AG08395 (cell line): ENCODE measurements around the gene LRRK2.
"Not testable (repeated sequence)": the region's sequence is repeated elsewhere in the genome, so short reads cannot be mapped to it uniquely, and the experiment has no call there.

Experiments
- DNase-seq: peaks from one replicate; pipeline ENCODE4 v3.0.0; 2012; ENCODE audit warnings: mixed read lengths, low spot score

The LRRK2 gene

GRCh38 chr12:40224439-40225291 lies at the start of gene LRRK2:
LRRK2 (plus strand) TSS chr12:40224997; CDS start chr12:40225132, 135 bp downstream.
- peak; percentile 58 for DNase-seq

- DNase-seq, result no peak
These were observed 49.8 kb upstream of the LRRK2 start for GRCh38 chr12:40175045-40175444.

DNA sequence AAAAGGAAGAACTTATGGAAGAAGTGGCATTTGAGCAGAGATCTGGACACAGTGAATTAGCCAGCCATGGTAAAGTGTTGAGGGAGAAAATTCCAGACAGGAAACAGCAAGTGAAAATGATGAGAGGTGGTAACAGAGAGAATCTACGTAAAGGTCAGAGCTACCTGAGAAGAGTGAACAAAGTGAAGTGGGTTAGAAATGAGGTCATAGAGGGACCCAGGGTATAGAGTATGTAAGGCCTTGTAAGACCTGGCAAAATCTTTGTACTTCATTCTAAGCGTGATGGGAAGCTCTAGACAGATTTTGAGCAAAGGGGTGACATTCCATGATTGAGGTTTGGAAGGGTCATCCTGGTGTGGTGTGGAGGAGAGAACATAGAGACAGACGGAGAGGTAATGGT lies 49.3 kb upstream of the LRRK2 start:
- DNase-seq, result no peak

DNA sequence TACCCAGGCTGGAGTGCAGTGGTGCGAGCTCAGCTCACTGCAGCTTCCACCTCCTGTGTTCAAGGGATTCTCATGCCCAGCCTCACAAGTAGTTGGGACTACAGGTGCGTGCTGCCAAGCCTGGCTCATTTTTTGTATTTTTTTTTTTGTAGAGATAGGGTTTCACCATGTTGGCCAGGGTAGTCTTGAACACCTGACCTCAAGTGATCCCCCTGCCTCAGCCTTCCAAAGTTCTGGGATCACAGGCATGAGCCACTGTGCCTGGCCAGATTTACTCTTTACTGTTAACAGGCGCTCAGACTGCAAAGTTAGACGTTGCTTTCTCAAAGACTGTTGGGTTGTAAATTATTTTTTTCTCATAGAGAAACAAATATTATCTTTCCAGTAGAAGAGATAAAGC lies 46.1 kb upstream of the LRRK2 start:
- no peak for DNase-seq

DNA sequence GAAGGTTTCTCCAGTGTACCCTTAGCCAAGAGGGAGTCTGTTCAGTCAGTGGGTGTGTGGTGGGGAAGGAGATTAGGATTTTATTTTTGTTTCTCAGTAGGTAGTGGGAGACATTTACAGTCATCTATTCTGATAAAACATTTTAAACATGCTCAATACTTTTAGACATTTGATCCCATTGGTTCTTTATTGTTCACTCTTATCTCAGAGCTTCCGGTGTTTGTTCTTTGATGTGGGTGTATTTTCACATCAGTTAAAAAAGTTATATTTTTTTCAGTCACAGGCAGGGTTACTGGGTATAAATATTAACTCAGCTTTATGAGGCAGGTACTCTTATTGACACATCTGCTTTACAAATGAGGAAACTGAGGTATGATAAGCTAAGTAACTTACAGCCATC lies 43.3 kb upstream of the LRRK2 start:
- DNase-seq, result no peak

GRCh38 chr12:40183715-40184114 lies 41.1 kb upstream of the LRRK2 start:
- DNase-seq, result no peak

- no peak for DNase-seq
These were observed 40.1 kb upstream of the LRRK2 start for GRCh38 chr12:40184493-40185302.

DNA sequence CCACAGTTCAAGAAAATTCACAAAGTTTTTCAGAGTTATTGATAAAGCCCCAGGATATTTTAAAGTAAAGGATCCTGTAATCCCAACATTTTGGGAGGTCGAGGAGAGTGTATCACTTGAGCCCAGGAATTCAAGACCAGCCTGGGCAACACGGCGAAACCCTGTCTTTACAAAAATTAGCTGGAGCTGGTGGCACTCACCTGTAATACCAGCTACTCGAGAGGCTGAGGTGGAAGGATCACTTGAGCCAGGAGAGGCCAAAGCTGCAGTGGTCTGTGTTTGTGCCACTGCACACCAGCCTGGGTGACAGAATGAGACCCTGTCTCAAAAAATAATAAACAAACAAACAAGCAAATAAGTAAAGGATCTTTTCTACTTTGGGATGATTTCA lies 39.5 kb upstream of the LRRK2 start:
- no peak for DNase-seq

DNA sequence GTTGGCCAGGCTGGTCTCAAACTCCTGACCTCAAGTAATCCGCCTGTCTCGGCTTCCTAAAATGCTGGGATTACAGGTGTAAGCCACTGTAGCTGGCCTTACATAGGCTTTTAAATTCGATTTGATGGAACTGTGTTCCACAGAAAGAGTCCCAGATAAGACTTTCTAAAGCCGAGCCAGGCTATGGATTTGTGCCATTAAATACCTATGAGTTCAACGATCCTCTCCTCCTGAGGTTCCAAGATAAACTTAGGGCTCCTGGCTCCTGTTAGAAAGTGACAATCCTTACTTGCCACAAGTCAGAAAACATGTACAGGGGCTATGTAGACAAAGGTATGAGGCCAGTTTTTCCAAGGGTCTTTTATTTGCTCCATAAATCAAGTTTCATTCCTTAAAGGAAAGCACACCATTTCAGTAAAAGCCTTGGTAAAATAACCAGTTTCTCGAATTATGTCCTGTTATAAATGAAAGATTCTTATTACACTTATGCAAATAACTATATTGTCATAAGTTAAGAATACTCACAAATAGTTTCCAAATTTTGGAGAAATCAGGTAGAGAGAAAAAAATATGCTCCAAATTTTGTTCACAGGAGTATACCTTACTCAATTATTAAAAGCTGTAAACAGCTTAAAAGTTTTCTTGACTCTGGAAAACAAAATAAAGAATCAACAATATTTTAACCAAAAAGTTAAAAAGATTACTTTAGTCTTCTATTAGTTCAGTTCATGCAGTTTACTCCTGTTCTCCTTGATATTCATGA lies 36.1 kb upstream of the LRRK2 start:
- DNase-seq, result no peak

DNA sequence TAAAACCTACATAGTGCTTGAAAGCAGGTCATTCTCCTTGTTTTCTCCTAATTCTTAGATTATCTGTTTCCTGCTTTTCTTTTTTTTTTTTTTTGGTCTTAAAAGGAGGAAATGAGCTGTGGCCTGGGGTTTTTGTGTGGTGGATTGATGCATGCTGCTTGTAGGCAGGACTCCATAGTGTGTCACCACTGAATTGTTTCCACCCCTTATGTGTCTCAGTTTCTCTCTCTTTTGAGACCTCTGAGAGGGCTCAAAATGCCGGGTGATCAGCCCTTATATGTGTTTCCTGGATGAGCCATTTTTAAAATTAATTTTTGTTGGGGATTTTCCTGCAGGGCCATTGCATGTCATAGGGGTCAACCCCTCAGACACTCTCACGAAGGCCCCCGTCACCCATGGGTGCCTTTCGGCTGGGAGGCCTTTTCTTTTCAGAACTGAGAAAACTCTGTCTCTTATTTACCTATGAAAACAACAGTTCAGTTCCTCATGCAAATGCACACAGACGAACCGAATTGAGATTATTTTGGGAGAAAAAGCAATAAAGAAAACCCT lies 32.0 kb upstream of the LRRK2 start:
- no peak for DNase-seq

DNA sequence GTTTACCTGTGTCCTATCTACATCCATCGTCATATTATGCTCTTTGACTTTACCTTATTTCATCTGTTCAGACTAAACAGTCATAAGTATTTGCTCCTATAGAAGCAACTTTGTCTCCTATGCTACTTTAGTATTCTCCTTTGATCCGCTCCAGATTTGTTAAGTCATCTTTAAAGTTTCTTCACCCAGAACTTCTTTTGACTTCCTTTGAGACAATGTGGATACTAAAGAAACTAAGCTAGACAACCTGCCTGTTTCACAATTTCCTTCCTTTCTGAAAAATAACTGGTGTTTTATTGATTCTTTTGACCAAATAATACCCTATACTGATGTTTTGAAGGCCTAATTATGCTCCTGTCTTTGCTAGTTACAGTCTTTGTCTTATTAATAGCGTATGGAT lies 30.0 kb upstream of the LRRK2 start:
- no peak for DNase-seq

GRCh38 chr12:40197590-40197989 lies 27.2 kb upstream of the LRRK2 start:
- no peak for DNase-seq

GRCh38 chr12:40198601-40199000 lies 26.2 kb upstream of the LRRK2 start:
- DNase-seq, result no peak

GRCh38 chr12:40202095-40203059 lies 22.4 kb upstream of the LRRK2 start:
- no peak for DNase-seq

GRCh38 chr12:40203060-40203430 lies 21.8 kb upstream of the LRRK2 start:
- DNase-seq, result no peak

GRCh38 chr12:40204337-40204736 lies 20.5 kb upstream of the LRRK2 start:
- no peak for DNase-seq

- DNase-seq, result no peak
These were observed 17.2 kb upstream of the LRRK2 start for GRCh38 chr12:40207551-40207950.

DNA sequence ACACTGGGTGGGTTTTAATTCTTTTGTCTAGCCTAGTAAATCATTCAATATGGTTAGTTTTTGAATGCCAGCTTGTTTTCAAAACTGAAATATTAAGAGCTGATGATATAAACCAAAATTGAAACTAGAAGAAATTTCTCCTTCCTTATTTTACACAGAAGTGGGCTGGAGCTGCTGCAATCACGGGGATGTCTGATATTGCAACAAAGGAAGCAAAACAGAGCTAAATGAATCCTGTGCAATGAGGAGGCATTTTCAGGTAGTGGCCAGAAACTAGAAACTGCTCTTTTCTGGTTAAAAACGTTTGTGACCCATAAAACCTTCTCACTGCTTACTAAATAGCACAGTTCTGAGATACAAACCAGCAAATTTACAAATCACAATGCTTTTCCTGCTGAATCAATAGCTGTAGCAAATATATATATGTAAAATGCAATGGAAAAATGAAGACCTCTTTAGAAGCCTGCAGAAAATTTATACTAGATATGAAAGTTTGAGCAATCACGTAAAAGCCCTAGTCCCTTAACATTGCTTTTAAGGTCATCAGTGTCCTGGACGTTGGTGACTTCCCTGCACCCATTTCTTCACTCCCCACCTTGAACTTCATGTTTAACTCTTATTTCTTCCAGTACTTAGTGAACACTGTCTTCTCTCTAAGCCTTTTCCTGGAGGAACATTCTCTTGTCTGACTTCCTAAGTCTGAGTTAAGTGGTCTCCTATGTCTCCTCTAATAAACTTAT lies 15.9 kb upstream of the LRRK2 start:
- no peak for DNase-seq

DNA sequence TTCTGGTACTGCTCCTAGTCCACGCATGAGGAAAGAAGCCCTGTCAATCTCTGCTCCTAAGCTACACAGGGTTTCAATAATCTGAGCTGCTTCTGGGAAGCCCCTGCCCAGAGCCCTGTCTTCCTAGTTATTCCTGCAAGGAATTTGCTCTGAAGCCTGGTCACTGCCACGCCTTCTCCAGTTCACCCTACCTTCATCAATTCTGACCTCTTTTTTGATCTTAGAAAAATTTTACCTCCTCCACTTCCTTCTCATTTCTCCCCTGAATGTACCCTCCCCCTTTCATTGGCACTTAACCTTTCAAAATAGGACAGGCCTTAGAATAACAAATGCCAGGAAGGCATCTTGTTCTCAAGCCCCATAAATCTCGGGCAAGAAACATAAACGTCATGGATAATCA lies 14.9 kb upstream of the LRRK2 start:
- no peak for DNase-seq

GRCh38 chr12:40211186-40211585 lies 13.6 kb upstream of the LRRK2 start:
- DNase-seq, result not testable (repeated sequence)
